AG04449 (cell line): ENCODE results near the gene FLT4.
"Not testable (repeated sequence)": the region's sequence is repeated elsewhere in the genome, so short reads cannot be mapped to it uniquely, and the experiment has no call there.

Source experiments
- CTCF ChIA-PET: fragments of 350-600 bp; formaldehyde crosslinking; extraction: SDS; loops from one replicate; lab custom pipeline; 2021; ENCODE audit warnings: antibody characterized with exemption; lab: Yijun Ruan, JAX
- POLR2A ChIA-PET: fragments of 400-600, 350-600 bp; formaldehyde crosslinking; extraction: SDS; loops from one replicate; lab custom pipeline; 2020; ENCODE audit warnings: antibody characterized with exemption, inconsistent platforms; lab: Yijun Ruan, JAX
- DNase-seq: peaks from one replicate; pipeline ENCODE4 v3.0.0-alpha.2; 2010; ENCODE audit warnings: low read depth, low spot score
- H3K4me3 ChIP-seq: 2 replicates; pipeline ENCODE4 v1.5.1; 2011; ENCODE audit warnings: low read depth, mild to moderate bottlenecking, control low read depth, low read length
- CTCF ChIP-seq: IDR thresholded peaks from one replicate; pipeline ENCODE4 v1.5.1; 2011; ENCODE audit warnings: mild to moderate bottlenecking, moderate library complexity, low read length, control low read depth, inconsistent platforms; ENCODE audit not compliant: insufficient read depth; ENCODE audit errors: missing control alignments

FLT4 gene

GRCh38 chr5:180689775-180690174 lies 40.4 kb upstream of the FLT4 start:
- POLR2A ChIA-PET = no interaction called here
- TF ChIP-seq CTCF = no peak
- CTCF ChIA-PET = no interaction called here

GRCh38 chr5:180689071-180689694 lies 39.8 kb upstream of the FLT4 start:
- DNase-seq = no peak
- ChIA-PET POLR2A (no interaction called here), CTCF (no interaction called here)
- H3K4me3 ChIP-seq = no peak overlapping the region
- no peak for TF ChIP-seq CTCF

More at GRCh38 chr5:180689775-180690174, 40.4 kb upstream of the FLT4 start:
- H3K4me3 ChIP-seq = no peak overlapping the region
- no peak for DNase-seq

GRCh38 chr5:180688330-180689070 lies 39.1 kb upstream of the FLT4 start:
- POLR2A ChIA-PET = no interaction called here
- no peak for DNase-seq
- no peak for TF ChIP-seq CTCF
- CTCF ChIA-PET = no interaction called here
- H3K4me3 ChIP-seq = no peak overlapping the region

- CTCF ChIA-PET, H3K4me3 ChIP-seq, DNase-seq, POLR2A ChIA-PET: not testable (repeated sequence)
Observed at GRCh38 chr5:180686799-180687198, 37.4 kb upstream of the FLT4 start.

GRCh38 chr5:180684623-180685161 lies 35.3 kb upstream of the FLT4 start:
- POLR2A ChIA-PET = no interaction called here
- CTCF ChIA-PET = no interaction called here

GRCh38 chr5:180683220-180683922 lies 34.0 kb upstream of the FLT4 start:
- ChIA-PET POLR2A (no interaction called here), CTCF (no interaction called here)
- H3K4me3 ChIP-seq = no peak overlapping the region
- DNase-seq = no peak
- TF ChIP-seq CTCF = no peak

More at GRCh38 chr5:180684623-180685161, 35.3 kb upstream of the FLT4 start:
- no peak for TF ChIP-seq CTCF
- DNase-seq = no peak
- no peak overlapping the region for H3K4me3 ChIP-seq
